ENCODE data around the gene HDHD5. TPM values are rescaled to one million over a fixed set of nuclear protein-coding genes. Genes with fewer than 3 reads are reported as not detected.
A peak's percentile ranks its signal among the peaks of the same experiment; 100 is the strongest.

The HDHD5 gene
- total RNA-seq, 1 experiment from 2014 or later = 37.2 TPM

DNA sequence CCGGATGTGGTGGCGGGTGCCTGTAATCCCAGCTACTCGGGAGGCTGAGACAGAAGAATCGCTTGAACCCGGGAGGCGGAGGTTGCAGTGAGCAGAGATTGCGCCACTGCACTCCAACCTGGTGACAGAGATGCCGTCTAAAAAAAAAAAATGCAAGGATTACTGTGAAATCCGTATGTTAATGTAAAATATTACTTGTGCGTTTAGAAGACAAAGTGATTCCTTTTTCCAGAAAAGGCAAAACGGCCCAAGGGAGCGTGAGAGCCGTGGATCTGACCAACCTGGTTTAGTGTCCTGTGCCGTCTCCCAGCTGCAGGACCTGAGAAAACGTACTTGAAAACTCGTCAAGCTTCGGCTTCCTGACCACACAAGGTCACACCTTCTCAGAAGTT, 905 bp downstream of the HDHD5 start:
- Histone ChIP-seq H3K4me1 (ENCODE audit: control insufficient read depth, insufficient read depth, low read length) (peaks cover 9% of the 10 kb centered on the region), H3K4me3 (ENCODE audit: low read depth in 2 of 2, low read length in 2 of 2) (peak overlapping the region; percentile 70 to 73), H3K27ac (ENCODE audit: low read length) (peak overlapping the region; percentile 70), H3K9me3 (ENCODE audit: control insufficient read depth, insufficient read depth, low read depth, low read length) (no peaks in the 10 kb centered on the region), H3K36me3 (ENCODE audit: control insufficient read depth, insufficient read depth, low read length) (no peaks in the 10 kb centered on the region; the same call in 1 of the 2 replicates), H3K27me3 (ENCODE audit: control insufficient read depth, insufficient read depth, low read length) (no peaks in the 10 kb centered on the region)
- no TSS peak for BruUV-seq (replicated peaks)
- intact Hi-C loops (cut with micrococcal nuclease; ENCODE audit: unreplicated experiment) = no loop called here
- ATAC-seq (no peak), DNase-seq (ENCODE audit: low read depth, low spot score) (no peak)
- CTCF ChIA-PET = no interaction called here
- in situ Hi-C loops (cut with HindIII; ENCODE audit: low pct_unique_long_range_greater_than_20kb, low sequenced_read_pairs) = no loop called here
- POLR2A ChIA-PET = no interaction called here
- TF ChIP-seq TCF7L2 (IDR thresholded peaks at IDR 0.05; ENCODE audit: low read depth, low read length) = no peak
- no peak for TF ChIP-seq SIN3A (IDR thresholded peaks at IDR 0.05; ENCODE audit: borderline replicate concordance, insufficient read depth, low read depth, low read length)
- TF ChIP-seq, protein P1, sequence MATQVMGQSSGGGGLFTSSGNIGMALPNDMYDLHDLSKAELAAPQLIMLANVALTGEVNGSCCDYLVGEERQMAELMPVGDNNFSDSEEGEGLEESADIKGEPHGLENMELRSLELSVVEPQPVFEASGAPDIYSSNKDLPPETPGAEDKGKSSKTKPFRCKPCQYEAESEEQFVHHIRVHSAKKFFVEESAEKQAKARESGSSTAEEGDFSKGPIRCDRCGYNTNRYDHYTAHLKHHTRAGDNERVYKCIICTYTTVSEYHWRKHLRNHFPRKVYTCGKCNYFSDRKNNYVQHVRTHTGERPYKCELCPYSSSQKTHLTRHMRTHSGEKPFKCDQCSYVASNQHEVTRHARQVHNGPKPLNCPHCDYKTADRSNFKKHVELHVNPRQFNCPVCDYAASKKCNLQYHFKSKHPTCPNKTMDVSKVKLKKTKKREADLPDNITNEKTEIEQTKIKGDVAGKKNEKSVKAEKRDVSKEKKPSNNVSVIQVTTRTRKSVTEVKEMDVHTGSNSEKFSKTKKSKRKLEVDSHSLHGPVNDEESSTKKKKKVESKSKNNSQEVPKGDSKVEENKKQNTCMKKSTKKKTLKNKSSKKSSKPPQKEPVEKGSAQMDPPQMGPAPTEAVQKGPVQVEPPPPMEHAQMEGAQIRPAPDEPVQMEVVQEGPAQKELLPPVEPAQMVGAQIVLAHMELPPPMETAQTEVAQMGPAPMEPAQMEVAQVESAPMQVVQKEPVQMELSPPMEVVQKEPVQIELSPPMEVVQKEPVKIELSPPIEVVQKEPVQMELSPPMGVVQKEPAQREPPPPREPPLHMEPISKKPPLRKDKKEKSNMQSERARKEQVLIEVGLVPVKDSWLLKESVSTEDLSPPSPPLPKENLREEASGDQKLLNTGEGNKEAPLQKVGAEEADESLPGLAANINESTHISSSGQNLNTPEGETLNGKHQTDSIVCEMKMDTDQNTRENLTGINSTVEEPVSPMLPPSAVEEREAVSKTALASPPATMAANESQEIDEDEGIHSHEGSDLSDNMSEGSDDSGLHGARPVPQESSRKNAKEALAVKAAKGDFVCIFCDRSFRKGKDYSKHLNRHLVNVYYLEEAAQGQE (IDR thresholded peaks at IDR 0.05; ENCODE audit: insufficient read depth in 1 of 2, low read depth in 2 of 2, low read length in 1 of 2) = no peak
- TF ChIP-seq, protein P2, sequence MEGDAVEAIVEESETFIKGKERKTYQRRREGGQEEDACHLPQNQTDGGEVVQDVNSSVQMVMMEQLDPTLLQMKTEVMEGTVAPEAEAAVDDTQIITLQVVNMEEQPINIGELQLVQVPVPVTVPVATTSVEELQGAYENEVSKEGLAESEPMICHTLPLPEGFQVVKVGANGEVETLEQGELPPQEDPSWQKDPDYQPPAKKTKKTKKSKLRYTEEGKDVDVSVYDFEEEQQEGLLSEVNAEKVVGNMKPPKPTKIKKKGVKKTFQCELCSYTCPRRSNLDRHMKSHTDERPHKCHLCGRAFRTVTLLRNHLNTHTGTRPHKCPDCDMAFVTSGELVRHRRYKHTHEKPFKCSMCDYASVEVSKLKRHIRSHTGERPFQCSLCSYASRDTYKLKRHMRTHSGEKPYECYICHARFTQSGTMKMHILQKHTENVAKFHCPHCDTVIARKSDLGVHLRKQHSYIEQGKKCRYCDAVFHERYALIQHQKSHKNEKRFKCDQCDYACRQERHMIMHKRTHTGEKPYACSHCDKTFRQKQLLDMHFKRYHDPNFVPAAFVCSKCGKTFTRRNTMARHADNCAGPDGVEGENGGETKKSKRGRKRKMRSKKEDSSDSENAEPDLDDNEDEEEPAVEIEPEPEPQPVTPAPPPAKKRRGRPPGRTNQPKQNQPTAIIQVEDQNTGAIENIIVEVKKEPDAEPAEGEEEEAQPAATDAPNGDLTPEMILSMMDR (IDR thresholded peaks at IDR 0.05) = no peak
- no peak for TF ChIP-seq POLR2AphosphoS5 (IDR thresholded peaks at IDR 0.05; ENCODE audit: low read depth, low read length)

DNA sequence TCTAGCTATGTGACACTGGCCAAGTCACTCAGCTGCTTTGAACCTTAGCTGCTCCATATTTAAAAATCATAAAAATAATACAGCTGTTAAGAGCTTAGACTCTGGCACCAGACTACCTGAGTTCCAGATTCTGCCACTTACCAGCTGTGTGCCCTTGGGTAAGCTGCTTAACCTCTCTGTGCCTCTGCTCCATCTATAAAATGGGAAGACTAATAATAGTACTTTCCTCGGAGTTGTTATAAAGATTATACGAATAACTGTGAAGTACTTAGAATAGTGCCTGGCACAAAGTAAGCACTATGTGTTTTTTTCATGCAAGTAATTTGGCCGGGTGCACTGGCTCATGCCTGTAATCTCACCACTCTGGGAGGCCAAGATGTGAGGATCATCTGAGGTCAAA, 1.4 kb downstream of the HDHD5 start:
- intact Hi-C loops (cut with micrococcal nuclease; ENCODE audit: unreplicated experiment) = no loop called here
- TSS peak; percentile 80 for BruUV-seq (replicated peaks)
- peak overlapping the region; percentile 70 to 73 for H3K4me3 ChIP-seq (ENCODE audit: low read depth in 2 of 2, low read length in 2 of 2)
- H3K4me1 ChIP-seq (ENCODE audit: control insufficient read depth, insufficient read depth, low read length) = peaks cover 9% of the 10 kb centered on the region
- DNase-seq (ENCODE audit: low read depth, low spot score) (no peak), ATAC-seq (no peak)
- H3K36me3 ChIP-seq (ENCODE audit: control insufficient read depth, insufficient read depth, low read length) = no peaks in the 10 kb centered on the region; the same call in 1 of the 2 replicates
- CTCF ChIA-PET = interaction anchor here (0.7 kb wide), 1 partner anchor 62 kb away, joined by 3 read pairs; no protein-coding TSS in a partner anchor
- no peaks in the 10 kb centered on the region for H3K9me3 ChIP-seq (ENCODE audit: control insufficient read depth, insufficient read depth, low read depth, low read length)
- H3K27me3 ChIP-seq (ENCODE audit: control insufficient read depth, insufficient read depth, low read length) = no peaks in the 10 kb centered on the region
- POLR2A ChIA-PET = interaction anchor here (0.9 kb wide), 1 partner anchor 20 kb away, joined by 3 read pairs; no protein-coding TSS in a partner anchor
- in situ Hi-C loops (cut with HindIII; ENCODE audit: low pct_unique_long_range_greater_than_20kb, low sequenced_read_pairs) = no loop called here
- TF ChIP-seq POLR2AphosphoS5 (IDR thresholded peaks at IDR 0.05; ENCODE audit: low read depth, low read length) (no peak), TCF7L2 (IDR thresholded peaks at IDR 0.05; ENCODE audit: low read depth, low read length) (no peak), SIN3A (IDR thresholded peaks at IDR 0.05; ENCODE audit: borderline replicate concordance, insufficient read depth, low read depth, low read length) (no peak)
- TF ChIP-seq, protein P1 (IDR thresholded peaks at IDR 0.05; ENCODE audit: insufficient read depth in 1 of 2, low read depth in 2 of 2, low read length in 1 of 2) = no peak
- TF ChIP-seq, protein P2 (IDR thresholded peaks at IDR 0.05) = no peak
- peak overlapping the region; percentile 70; the same call in 1 of the 2 replicates for H3K27ac ChIP-seq (ENCODE audit: low read length)

Measured in Panc1 (cell line).